ENCODE data around the gene TAF5L.

TAF5L gene

GRCh38 chr1:229643996-229644745 lies 18.2 kb upstream of the TAF5L start:
- no peak overlapping the region for H3K4me3 ChIP-seq (ENCODE audit: low read depth, low read length)
- TF ChIP-seq, protein P1, sequence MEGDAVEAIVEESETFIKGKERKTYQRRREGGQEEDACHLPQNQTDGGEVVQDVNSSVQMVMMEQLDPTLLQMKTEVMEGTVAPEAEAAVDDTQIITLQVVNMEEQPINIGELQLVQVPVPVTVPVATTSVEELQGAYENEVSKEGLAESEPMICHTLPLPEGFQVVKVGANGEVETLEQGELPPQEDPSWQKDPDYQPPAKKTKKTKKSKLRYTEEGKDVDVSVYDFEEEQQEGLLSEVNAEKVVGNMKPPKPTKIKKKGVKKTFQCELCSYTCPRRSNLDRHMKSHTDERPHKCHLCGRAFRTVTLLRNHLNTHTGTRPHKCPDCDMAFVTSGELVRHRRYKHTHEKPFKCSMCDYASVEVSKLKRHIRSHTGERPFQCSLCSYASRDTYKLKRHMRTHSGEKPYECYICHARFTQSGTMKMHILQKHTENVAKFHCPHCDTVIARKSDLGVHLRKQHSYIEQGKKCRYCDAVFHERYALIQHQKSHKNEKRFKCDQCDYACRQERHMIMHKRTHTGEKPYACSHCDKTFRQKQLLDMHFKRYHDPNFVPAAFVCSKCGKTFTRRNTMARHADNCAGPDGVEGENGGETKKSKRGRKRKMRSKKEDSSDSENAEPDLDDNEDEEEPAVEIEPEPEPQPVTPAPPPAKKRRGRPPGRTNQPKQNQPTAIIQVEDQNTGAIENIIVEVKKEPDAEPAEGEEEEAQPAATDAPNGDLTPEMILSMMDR (IDR thresholded peaks at IDR 0.05; ENCODE audit: control insufficient read depth, extremely low read depth, insufficient read depth): no peak
- DNase-seq (ENCODE audit: low read depth): no peak

- TF ChIP-seq, protein P1 (IDR thresholded peaks at IDR 0.05; ENCODE audit: control insufficient read depth, extremely low read depth, insufficient read depth): no peak
- no peak for DNase-seq (ENCODE audit: low read depth)
Measured at GRCh38 chr1:229642970-229643369, 17.0 kb upstream of the TAF5L start.

GRCh38 chr1:229642376-229642775 lies 16.5 kb upstream of the TAF5L start:
- no peak for DNase-seq (ENCODE audit: low read depth)
- H3K4me3 ChIP-seq (ENCODE audit: low read depth, low read length): no peak overlapping the region
- TF ChIP-seq, protein P1 (IDR thresholded peaks at IDR 0.05; ENCODE audit: control insufficient read depth, extremely low read depth, insufficient read depth): no peak

More at GRCh38 chr1:229642970-229643369, 17.0 kb upstream of the TAF5L start:
- no peak overlapping the region for H3K4me3 ChIP-seq (ENCODE audit: low read depth, low read length)

DNA sequence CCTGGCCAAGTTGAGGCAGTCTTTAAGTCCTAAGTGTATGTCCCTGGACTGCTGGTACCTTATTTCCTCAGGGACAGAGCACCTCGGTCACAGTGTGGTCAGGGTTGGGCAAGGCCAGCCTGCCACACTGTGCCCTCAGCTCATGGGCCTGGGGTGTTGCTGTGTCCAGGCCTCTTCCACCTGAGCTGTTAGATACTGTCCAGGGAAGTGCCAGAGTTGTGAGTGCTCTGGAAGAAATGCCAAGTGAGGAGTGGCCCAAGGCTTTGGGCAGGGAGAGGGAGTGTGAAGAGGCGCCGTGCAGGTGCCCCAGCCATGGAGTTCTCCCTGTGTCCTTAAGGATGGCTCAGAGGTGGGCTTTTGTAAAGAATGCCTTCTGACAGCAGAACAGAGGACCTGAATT lies 15.4 kb upstream of the TAF5L start:
- TF ChIP-seq, protein P1 (IDR thresholded peaks at IDR 0.05; ENCODE audit: control insufficient read depth, extremely low read depth, insufficient read depth): no peak
- DNase-seq (ENCODE audit: low read depth): no peak
- H3K4me3 ChIP-seq (ENCODE audit: low read depth, low read length): no peak overlapping the region

DNA sequence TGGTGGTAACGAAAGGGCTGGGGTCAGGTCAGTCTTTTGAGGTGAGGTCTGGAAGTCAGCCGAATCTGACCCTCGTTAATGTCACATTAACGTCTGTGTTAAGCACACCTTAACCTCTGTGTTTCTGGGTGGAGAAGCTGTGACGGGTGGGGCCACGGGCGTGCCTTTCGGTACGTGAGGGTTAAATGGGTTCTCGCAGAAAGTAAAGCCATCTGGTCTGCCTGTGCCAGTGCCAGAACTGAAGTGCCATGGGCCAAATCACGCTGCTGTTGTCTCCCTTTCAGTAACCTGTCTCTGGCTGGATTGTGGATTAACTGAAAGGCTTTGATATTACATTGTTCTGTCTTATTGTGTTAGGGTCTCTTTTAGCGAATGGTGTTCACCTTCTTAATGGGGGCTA lies 14.5 kb upstream of the TAF5L start:
- H3K4me3 ChIP-seq (ENCODE audit: low read depth, low read length): no peak overlapping the region
- no peak for DNase-seq (ENCODE audit: low read depth)
- TF ChIP-seq, protein P1 (IDR thresholded peaks at IDR 0.05; ENCODE audit: control insufficient read depth, extremely low read depth, insufficient read depth): no peak

GRCh38 chr1:229637746-229638145 lies 11.8 kb upstream of the TAF5L start:
- no peak overlapping the region for H3K4me3 ChIP-seq (ENCODE audit: low read depth, low read length)
- TF ChIP-seq, protein P1 (IDR thresholded peaks at IDR 0.05; ENCODE audit: control insufficient read depth, extremely low read depth, insufficient read depth): no peak
- no peak for DNase-seq (ENCODE audit: low read depth)

GRCh38 chr1:229636042-229636441 lies 10.1 kb upstream of the TAF5L start:
- no peak for DNase-seq (ENCODE audit: low read depth)
- TF ChIP-seq, protein P1 (IDR thresholded peaks at IDR 0.05; ENCODE audit: control insufficient read depth, extremely low read depth, insufficient read depth): no peak
- H3K4me3 ChIP-seq (ENCODE audit: low read depth, low read length): no peak overlapping the region
